HUES6 (cell line): ENCODE data around the gene AFF1.

ENCODE experiments used
- H3K27ac ChIP-seq: 2 replicates; pipeline ENCODE4 v1.7.0; 2013; ENCODE audit warnings: low read depth, mild to moderate bottlenecking, low read length, inconsistent platforms
- H3K27me3 ChIP-seq: 2 replicates; pipeline ENCODE4 v1.6.1; 2013; ENCODE audit warnings: low read length; ENCODE audit not compliant: control insufficient read depth, insufficient read depth
- H3K36me3 ChIP-seq: 2 replicates; pipeline ENCODE4 v1.6.1; 2013; ENCODE audit warnings: low read length; ENCODE audit not compliant: control insufficient read depth, insufficient read depth
- H3K4me1 ChIP-seq: 2 replicates; pipeline ENCODE4 v1.6.1; 2013; ENCODE audit warnings: low read length; ENCODE audit not compliant: control insufficient read depth, insufficient read depth
- H3K4me3 ChIP-seq: 2 replicates; pipeline ENCODE4 v1.5.1; 2013; ENCODE audit warnings: low read depth, low read length
- H3K9ac ChIP-seq: one replicate; pipeline ENCODE4 v1.6.1; 2013; ENCODE audit warnings: mild to moderate bottlenecking, low read length
- H3K9me3 ChIP-seq: 2 replicates; pipeline ENCODE4 v1.6.1; 2013; ENCODE audit warnings: low read depth, low read length; ENCODE audit not compliant: control insufficient read depth, insufficient read depth

AFF1 gene

GRCh38 chr4:86940920-86941460, 6.2 kb downstream of the AFF1 start:
- no peak overlapping the region for H3K27ac ChIP-seq

DNA sequence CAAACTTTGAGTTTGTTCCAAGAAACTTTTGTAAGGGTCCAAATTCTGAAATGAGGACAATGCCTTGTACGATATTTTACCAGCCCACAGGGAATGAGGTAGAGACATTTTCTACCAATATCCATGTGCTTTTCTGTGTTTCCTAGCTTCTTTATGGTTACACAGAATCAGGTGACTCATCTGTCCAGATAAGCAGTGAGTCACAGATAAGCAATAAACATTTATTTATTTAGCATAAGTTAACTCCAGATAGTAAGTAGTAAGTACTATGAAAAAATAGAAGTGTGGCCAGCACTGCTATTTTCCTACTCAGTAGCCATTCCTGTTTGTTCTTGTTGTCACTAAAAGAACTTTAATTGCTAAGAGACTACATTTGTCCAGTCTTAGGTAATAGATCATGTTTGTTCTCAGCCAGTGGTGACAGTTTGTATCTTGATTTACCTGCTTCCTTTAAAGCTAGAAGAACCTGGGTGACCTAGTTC, 7.4 kb downstream of the AFF1 start:
- Histone ChIP-seq H3K9me3 (no peaks in the 10 kb centered on the region), H3K9ac (no peak overlapping the region), H3K27me3 (no peaks in the 10 kb centered on the region), H3K36me3 (no peaks in the 10 kb centered on the region), H3K4me3 (no peak overlapping the region), H3K27ac (no peak overlapping the region), H3K4me1 (peaks cover 59% of the 10 kb centered on the region)

More at GRCh38 chr4:86940920-86941460, 6.2 kb downstream of the AFF1 start:
- no peaks in the 10 kb centered on the region for H3K27me3 ChIP-seq
- no peaks in the 10 kb centered on the region for H3K9me3 ChIP-seq
- no peak overlapping the region for H3K4me3 ChIP-seq
- no peaks in the 10 kb centered on the region for H3K36me3 ChIP-seq
- H3K4me1 ChIP-seq, result peaks cover 52% of the 10 kb centered on the region
- no peak overlapping the region for H3K9ac ChIP-seq

DNA sequence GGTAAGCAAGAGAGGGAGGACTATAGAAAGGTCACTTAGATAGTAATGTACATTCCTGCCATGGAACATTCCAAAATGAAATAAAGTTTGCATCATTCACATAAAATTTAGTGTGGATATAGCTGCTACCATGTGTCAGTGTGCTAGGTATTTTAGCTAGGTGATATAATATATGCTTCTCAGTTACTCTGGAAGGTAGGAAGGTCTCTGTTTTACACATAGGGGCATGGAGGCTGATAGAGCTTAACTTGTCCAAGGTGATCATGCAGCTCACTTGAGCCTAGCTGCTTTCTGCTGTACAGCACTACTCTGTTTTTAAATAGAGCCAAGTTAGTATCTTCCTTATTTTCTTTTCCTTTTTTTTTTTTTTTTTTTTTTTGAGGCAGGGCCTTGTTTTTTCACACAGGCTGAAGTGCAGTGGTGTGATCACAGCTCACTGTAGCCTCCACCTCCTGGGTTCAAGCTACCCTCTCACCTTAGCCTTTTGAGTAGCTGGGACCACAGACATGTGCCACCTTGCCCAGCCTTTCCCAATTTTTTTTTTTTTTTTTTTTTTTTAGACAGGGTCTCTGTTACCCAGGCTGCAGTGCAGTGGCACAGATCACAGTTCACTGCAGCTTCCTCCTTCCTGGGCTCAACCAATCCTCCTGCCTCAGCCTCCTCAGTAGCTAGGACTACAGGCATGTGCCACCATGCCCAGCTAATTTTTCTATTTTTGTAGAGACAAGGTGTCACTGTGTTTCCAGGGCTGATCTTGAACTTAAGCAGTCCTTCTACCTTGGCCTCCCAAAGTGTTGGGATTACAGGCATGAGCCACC, 10.4 kb downstream of the AFF1 start:
- Histone ChIP-seq H3K9me3 (no peaks in the 10 kb centered on the region), H3K4me3 (no peak overlapping the region), H3K27ac (no peak overlapping the region), H3K9ac (no peak overlapping the region), H3K36me3 (peaks cover 2% of the 10 kb centered on the region; the same call in 1 of the 2 replicates), H3K27me3 (no peaks in the 10 kb centered on the region), H3K4me1 (peaks cover 55% of the 10 kb centered on the region)

DNA sequence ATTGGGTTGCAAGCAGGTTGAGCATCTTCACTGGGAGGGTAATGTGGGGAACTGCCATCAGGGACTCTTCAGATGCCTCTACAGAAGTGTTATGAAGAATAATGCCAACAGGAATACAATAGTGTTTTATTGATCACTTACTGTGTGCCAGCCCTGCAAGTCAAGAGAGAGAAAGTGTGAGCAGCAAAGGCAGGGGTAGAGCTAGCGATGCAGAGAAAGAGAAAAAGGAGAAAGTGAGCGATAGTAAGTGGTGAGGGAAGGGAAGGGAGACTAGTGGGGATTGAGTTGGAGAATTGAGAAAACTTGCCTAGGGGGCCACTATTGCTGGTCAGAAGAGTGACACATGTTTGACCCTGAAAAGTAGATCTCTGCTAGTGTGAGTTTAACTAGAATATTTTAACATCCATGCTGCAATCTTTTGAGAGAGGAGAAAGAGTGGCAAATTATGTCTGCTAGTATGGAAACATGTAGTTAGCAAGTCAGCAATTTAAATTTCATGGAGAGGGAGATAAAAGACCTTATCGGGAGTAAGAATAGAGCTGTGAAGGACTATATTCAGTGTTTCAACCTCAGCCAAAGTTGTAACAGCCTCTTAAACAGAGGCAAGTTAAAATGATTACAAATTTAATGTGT, 12.2 kb downstream of the AFF1 start:
- H3K27me3 ChIP-seq, result no peaks in the 10 kb centered on the region
- peak overlapping the region; percentile 41 for H3K9ac ChIP-seq
- H3K27ac ChIP-seq, result peak overlapping the region; percentile 90
- no peaks in the 10 kb centered on the region for H3K9me3 ChIP-seq
- peaks cover 66% of the 10 kb centered on the region for H3K4me1 ChIP-seq
- H3K4me3 ChIP-seq, result peak overlapping the region; percentile 6; the same call in 1 of the 2 replicates
- H3K36me3 ChIP-seq, result peaks cover 2% of the 10 kb centered on the region; the same call in 1 of the 2 replicates

GRCh38 chr4:86947501-86948120, 12.8 kb downstream of the AFF1 start:
- peak overlapping the region; percentile 52 for H3K9ac ChIP-seq
- peak overlapping the region; percentile 90 for H3K27ac ChIP-seq
- H3K4me3 ChIP-seq, result peak overlapping the region; percentile 30
- no peaks in the 10 kb centered on the region for H3K27me3 ChIP-seq
- H3K9me3 ChIP-seq, result no peaks in the 10 kb centered on the region
- H3K4me1 ChIP-seq, result peaks cover 64% of the 10 kb centered on the region
- H3K36me3 ChIP-seq, result peaks cover 2% of the 10 kb centered on the region; the same call in 1 of the 2 replicates

DNA sequence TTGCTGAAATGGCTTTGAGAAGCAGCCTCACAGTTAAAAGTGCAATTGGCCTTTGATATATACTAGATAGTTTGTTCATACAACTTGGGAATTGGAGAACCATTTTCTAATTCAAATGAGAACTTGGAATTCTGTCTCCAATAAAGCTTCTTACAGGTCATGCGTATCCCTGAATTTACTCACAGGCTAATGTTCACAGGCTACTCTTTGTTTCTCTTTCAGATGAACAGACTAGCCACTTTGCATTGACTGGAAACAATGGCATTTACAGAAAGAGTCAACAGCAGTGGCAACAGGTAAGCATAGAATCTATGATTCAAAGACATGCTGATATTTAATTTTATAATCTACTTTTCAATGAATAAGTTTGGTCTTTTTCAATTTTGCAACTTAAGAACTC, 13.5 kb downstream of the AFF1 start:
- H3K27me3 ChIP-seq, result no peaks in the 10 kb centered on the region
- H3K4me3 ChIP-seq, result peak overlapping the region; percentile 30
- peak overlapping the region; percentile 52 for H3K9ac ChIP-seq
- H3K27ac ChIP-seq, result peak overlapping the region; percentile 90
- H3K9me3 ChIP-seq, result no peaks in the 10 kb centered on the region
- H3K36me3 ChIP-seq, result peaks cover 5% of the 10 kb centered on the region; the same call in 1 of the 2 replicates
- H3K4me1 ChIP-seq, result peaks cover 62% of the 10 kb centered on the region

DNA sequence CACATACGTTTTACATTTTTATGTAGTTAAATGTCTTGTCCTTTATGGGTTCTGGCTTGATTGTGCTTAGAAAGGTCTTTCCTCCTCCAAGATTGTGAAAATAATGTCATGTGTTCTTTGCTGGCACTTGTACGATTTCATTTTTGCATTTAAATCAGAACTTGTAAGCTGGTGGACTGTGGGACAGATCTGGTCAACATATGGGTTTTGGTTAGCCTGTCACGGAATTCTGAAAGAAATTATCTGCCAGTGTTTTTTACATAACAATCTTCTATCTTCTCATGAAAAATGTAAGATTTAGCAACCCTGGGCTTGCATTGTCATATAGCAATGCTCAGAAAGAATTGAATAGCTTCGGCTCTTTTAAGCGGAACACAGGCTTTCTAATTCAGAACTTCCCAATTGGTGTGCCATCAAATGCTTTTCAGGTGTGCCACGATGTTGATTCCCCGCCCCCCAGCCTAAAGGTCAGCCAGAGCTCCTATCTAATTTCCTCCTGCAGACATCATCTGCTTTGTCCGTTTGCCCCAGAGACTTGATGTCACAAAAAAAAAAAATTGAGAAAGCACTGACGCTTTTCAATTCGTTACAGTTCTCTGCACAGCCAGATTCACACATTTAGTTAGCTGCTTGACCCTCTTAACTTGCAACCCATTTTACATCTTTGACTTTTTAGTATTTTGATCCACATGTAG, 16.2 kb downstream of the AFF1 start:
- peaks cover 61% of the 10 kb centered on the region for H3K4me1 ChIP-seq
- H3K36me3 ChIP-seq, result peaks cover 11% of the 10 kb centered on the region; the same call in 1 of the 2 replicates
- H3K9ac ChIP-seq, result no peak overlapping the region
- no peaks in the 10 kb centered on the region for H3K27me3 ChIP-seq
- H3K4me3 ChIP-seq, result peak overlapping the region; percentile 2; the same call in 1 of the 2 replicates
- H3K27ac ChIP-seq, result peak overlapping the region; percentile 54
- no peaks in the 10 kb centered on the region for H3K9me3 ChIP-seq

- no peak overlapping the region for H3K4me3 ChIP-seq
- no peaks in the 10 kb centered on the region for H3K27me3 ChIP-seq
- H3K9ac ChIP-seq, result no peak overlapping the region
- peaks cover 21% of the 10 kb centered on the region; the same call in 1 of the 2 replicates for H3K36me3 ChIP-seq
- no peaks in the 10 kb centered on the region for H3K9me3 ChIP-seq
- peaks cover 64% of the 10 kb centered on the region for H3K4me1 ChIP-seq
- H3K27ac ChIP-seq, result no peak overlapping the region
These were observed 21.2 kb downstream of the AFF1 start for GRCh38 chr4:86955888-86956451.

- H3K36me3 ChIP-seq, result peaks cover 25% of the 10 kb centered on the region; the same call in 1 of the 2 replicates
These were observed 22.4 kb downstream of the AFF1 start for GRCh38 chr4:86957215-86957614.

More at GRCh38 chr4:86957215-86957614, 22.4 kb downstream of the AFF1 start:
- Histone ChIP-seq H3K9me3 (no peaks in the 10 kb centered on the region), H3K27me3 (no peaks in the 10 kb centered on the region), H3K4me3 (no peak overlapping the region), H3K27ac (no peak overlapping the region), H3K9ac (no peak overlapping the region), H3K4me1 (peaks cover 67% of the 10 kb centered on the region)
